Muscle of back (tissue), 11 donors: ENCODE measurements around the gene OR13C5. TPM values are rescaled to one million over a fixed set of nuclear protein-coding genes. Genes with fewer than 3 reads are reported as not detected.

ENCODE experiments used
- DNase-seq, 3 donors: peaks; one replicate each; pipeline versions ENCODE4 v3.0.0 to v3.0.0-alpha.2; 2013
- polyA plus RNA-seq, 10 donors: library from polyadenylated mRNA; unstranded; fragments of 120-200 nt; gene quantifications; one replicate each; pipeline ENCODE4 v1.2.1, GENCODE V29; 2013; ENCODE audit not compliant: insufficient read length in 10 of 10

The OR13C5 gene
- polyA plus RNA-seq, 10 donors = not detected

DNA sequence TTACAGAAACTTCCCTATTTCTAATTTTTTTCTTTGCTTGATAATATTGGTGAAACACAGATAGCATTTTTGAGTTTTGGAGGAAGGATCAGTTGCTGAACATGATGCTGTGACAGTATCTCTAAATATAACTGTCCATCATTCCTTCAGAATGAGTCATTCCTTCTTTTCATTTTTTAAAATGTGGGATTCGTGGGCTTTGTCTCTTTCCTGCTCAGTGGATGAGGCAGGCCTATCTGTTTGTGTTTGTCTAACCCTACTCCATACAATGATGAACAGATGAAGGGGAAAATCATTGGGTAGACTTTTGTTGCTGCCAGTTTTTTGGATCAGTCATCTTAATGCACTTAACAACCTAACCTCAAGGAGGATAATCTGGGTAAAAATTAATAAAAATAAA lies 46.0 kb downstream of the OR13C5 start:
- peak in 1 of 3 donors; percentile 25 for DNase-seq

Other genes with a start within 250 kb of the OR13C5 start
- gene OR13F1, start 95.2 kb downstream of the OR13C5 start, polyA plus RNA-seq = not detected
- gene OR13C4, start 72.2 kb downstream of the OR13C5 start, polyA plus RNA-seq = not detected
- not detected for gene OR13C3, start 62.6 kb downstream of the OR13C5 start, polyA plus RNA-seq
- gene OR13C8, start 30.2 kb downstream of the OR13C5 start, polyA plus RNA-seq = not detected
- not detected for gene OR13C2, start 6.2 kb upstream of the OR13C5 start, polyA plus RNA-seq
- not detected for gene OR13C9, start 18.8 kb upstream of the OR13C5 start, polyA plus RNA-seq
- not detected for gene OR13D1, start 95.1 kb upstream of the OR13C5 start, polyA plus RNA-seq
- gene NIPSNAP3A, start 148.3 kb upstream of the OR13C5 start, polyA plus RNA-seq = 10 to 100 TPM; 47.7 to 64.1 (median 57.9) TPM
- 10 to 100 TPM; 14.9 to 27.7 (median 22.8) TPM for gene NIPSNAP3B, start 164.7 kb upstream of the OR13C5 start, polyA plus RNA-seq